ENCODE measurements around the gene VTN.

The VTN gene

GRCh38 chr17:28370035-28370743, at the start of gene VTN:
TSS of gene VTN (minus strand) at chr17:28370307. CDS start at chr17:28370203, 104 bp downstream.
- DNase-seq (ENCODE audit: low read depth) = no peak

- no peak for DNase-seq (ENCODE audit: low read depth)
These were observed 46.7 kb upstream of the VTN start for GRCh38 chr17:28416703-28417311.

DNA sequence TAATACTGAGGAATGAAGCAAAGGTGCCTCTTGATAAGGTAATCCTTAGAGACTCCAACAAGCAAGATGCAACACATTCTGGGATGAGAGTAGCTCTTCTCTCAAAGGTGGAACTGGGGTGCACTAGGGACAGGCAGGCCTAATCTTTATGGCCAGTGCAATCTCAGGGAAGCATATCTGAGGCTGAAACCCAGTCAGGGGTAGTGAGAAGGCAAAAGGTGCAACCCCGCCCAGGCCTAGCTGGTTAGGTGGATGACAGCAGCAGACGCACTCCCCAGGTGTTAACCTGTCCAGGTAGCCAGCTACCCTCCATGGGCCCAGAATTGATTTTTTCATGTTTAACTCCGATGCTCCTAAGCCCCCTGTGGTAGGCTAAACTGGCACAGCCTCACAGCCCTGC, 45.8 kb upstream of the VTN start:
- DNase-seq (ENCODE audit: low read depth) = no peak

GRCh38 chr17:28413804-28414203, 43.7 kb upstream of the VTN start:
- DNase-seq (ENCODE audit: low read depth) = no peak

GRCh38 chr17:28412099-28412498, 42.0 kb upstream of the VTN start:
- no peak for DNase-seq (ENCODE audit: low read depth)

- DNase-seq (ENCODE audit: low read depth) = no peak
These were observed 37.8 kb upstream of the VTN start for GRCh38 chr17:28407974-28408306.

GRCh38 chr17:28407130-28407973, 37.2 kb upstream of the VTN start:
- no peak for DNase-seq (ENCODE audit: low read depth)

DNA sequence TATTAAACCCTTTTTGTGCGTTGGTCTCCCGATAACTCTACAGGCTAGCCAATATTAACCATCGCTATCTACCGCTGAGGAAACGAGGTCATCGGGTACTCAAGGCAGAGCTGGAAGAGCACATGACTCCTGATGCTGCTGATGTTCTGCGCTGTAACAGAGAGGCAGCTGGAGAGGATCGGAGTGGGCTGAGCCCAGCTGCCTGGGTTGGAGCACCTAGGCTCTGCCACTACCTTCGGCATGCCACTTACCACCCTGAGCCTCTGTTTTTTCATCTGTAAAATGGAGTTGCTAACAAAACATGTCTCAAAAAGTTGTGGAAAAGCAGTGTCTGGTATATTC, 36.3 kb upstream of the VTN start:
- DNase-seq (ENCODE audit: low read depth) = no peak

GRCh38 chr17:28405632-28406472, 35.7 kb upstream of the VTN start, which contains the start of gene SLC46A1:
TSS of gene SLC46A1 (minus strand) at chr17:28406212. CDS start at chr17:28406114, 98 bp downstream.
- no peak for DNase-seq (ENCODE audit: low read depth)

DNA sequence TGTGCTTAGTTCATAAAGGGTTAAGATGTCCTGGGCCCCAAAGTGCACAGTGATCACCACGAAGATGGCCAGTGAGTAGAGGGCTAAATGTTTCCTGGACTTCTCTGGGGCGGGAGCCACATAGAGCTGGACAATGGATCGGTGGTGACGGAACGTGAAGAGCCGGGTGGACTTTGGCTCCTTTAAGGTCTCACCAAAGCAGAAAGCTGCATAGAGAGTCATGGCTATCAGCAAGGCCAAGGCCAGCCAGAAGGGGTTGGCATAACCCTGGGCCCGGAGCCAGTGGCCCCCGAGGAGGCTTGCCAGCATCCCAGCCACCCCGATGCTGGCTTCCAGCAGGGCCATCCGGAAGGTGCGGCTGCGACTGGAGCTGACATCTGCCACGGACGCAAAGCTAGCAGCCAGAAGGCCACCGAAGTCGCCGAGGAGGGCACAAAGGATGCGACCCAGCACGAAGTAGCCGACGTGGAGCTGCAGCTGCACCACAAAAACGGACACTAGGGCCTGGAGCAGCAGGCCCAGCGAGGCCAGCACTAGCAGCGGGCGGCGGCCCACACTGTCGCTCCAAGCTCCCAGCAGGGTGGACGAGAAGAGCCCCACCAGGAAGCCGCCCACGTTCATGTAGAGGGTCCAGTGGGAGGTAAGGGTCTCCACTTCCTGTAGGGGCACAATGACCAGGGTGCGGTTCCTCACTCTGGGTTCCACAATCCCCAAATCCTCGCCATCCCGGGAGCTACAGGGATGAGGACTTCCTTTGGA, 34.9 kb upstream of the VTN start:
- DNase-seq (ENCODE audit: low read depth) = no peak

GRCh38 chr17:28404461-28404811, 34.3 kb upstream of the VTN start:
- no peak for DNase-seq (ENCODE audit: low read depth)

DNA sequence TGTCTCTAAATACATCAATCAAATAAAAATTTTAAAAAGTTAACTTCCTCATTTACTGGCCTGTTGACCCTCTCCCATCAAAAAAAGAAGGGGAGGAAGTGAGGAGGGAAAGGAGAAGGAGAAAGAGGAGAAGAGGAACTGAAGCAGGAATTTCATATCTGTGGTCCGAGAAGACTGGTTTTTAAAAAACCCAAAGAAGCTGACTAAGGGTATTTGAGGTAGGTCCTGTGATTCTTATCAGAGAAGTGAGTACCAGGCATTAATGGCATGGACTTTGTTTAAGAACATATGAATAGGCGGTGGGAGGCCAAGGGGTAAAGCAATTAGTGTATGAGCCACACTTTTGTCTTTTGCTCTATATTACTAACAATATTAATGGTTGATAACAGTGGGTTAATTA, 33.9 kb upstream of the VTN start:
- no peak for DNase-seq (ENCODE audit: low read depth)

GRCh38 chr17:28402844-28403243, 32.7 kb upstream of the VTN start:
- no peak for DNase-seq (ENCODE audit: low read depth)

DNA sequence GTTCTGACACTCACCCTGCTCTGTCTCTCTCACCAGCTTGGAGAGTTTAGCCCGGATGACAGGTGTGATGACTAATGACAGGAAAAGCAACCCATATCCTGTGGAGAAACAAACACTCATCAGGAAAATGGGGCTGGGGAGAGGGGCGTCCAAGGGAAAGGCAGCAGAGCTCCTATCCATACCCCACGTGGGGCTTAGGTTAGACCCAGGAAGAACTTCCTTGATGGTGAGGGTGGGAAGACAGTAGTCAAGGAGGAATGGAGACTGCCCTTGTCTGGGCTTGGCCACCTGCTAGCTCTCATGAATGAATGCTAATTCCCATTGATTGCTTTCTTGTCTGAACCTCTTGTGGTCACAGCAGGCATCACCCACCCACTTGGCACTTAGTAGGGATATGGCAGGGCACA, 32.1 kb upstream of the VTN start:
- DNase-seq (ENCODE audit: low read depth) = no peak

- no peak for DNase-seq (ENCODE audit: low read depth)
These were observed 29.7 kb upstream of the VTN start for GRCh38 chr17:28399808-28400207.

DNA sequence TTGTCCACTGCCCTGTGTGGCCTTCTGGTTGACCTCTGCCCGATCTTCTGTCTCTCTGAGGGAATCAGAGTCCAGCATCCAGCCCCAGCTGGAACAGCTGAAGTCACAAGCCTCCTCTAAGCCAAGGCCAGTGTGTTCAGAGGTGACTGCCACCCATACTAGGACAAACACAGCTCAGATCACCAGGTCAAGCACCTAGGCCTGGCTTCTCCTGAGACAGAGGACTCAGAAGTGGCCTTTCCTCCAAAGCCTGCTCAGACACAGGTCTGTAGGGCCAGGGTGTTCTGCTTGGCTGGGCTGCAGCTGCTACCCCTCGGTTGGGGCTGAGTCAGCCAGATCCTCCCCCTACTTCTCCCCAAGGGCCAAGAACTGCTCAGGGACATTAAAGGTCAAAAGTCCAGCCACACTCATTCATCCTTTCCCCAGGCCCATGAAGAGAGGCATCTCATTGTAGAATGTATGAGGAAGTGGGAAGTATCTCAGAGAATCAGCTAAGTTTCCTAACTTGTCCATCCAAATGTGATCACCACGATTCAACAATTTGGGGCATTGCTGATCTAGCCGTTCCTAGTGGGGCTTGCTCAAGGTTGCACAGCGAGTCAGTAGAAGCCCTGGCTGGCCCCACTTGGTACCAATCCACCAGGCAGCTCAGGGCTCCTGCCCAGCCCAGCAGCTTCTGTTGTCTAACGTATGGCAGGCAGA, 28.3 kb upstream of the VTN start:
- no peak for DNase-seq (ENCODE audit: low read depth)

DNA sequence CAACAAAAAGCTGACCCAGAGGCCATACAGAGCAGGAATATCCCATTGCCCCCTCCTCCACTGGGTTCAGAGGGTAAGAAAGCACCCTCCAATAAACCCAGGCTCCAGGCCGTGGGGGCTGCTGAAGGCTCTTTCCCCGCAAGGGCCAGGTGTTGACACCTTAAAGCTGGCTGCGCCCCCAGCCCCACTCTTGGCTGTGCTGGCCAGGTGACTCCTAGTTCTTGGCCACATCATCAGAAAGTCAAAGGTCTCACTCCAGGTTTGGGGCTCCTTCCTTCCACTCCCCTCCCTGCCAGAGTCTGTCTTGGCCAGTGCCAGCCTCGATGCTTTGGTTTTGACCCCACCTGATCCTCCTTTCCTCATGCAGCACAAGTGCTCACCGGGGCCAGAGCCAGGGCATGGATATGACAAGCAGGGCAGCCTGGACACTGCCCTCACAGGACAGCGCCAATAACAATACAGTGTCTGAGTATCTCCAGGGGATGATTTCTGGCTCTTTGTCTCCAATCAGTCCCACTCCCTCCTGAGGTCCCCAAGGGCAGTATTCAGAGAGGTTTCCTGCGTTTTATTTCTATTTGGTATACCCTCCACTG, 27.7 kb upstream of the VTN start:
- DNase-seq (ENCODE audit: low read depth) = no peak

DNA sequence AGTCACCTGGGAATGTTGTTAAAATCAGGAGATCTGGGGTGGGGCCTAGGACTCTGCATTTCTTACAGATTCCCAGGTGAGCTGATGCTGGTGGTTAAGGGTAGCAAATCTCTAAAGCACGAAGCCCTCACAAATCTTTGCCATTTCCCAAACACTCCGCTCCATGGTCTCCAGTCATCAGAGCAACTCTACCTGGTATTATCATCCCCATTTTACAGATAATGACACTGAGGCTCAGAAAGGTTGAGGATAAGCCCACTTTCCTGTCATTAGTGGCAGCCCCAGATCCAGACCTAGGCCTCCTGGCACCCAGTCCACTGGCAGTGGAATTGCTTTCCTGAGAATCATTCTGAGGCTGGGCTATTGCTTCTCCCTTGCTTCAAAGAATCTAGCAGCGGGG, 27.2 kb upstream of the VTN start:
- DNase-seq (ENCODE audit: low read depth) = no peak

- DNase-seq (ENCODE audit: low read depth) = no peak
These were observed 26.6 kb upstream of the VTN start for GRCh38 chr17:28396635-28397239.

- DNase-seq (ENCODE audit: low read depth) = no peak
These were observed 25.9 kb upstream of the VTN start for GRCh38 chr17:28395968-28396367.
